CD4-positive, alpha-beta T cell treated with Interleukin-15 for 1 hour (primary cell): ENCODE measurements around the gene ZNF154.

Source experiments
- DNase-seq: peaks from one replicate; pipeline ENCODE4 v3.0.0-alpha.2; 2020

Gene ZNF154

DNA sequence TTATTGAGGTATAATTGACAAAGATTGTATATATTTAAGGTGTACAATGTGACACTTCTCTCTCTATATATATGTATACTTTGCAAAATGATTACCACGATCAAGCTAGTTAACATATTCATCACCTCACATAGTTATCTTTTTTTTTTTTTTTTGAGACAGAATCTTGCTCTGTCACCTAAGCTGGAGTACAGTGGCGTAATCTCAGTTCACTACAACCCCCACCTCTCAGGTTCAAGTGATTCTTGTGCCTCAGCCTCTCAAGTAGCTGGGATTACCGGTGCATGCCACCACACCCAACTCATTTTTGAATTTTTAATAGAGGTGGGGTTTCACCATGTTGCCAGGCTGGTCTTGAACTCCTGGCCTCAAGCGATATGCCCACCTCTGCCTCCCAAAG is 36.5 kb downstream of the ZNF154 start:
- DNase-seq: no peak

- DNase-seq: no peak
Measured at GRCh38 chr19:57671124-57671895, 37.7 kb downstream of the ZNF154 start.

- no peak for DNase-seq
Measured at GRCh38 chr19:57668635-57669034, 40.4 kb downstream of the ZNF154 start, which contains the start of gene ZSCAN4. Gene ZSCAN4 (plus strand): TSS chr19:57668935. CDS start chr19:57676146, 7,211 bp downstream.

GRCh38 chr19:57667228-57667627 is 41.8 kb downstream of the ZNF154 start:
- DNase-seq: no peak

DNA sequence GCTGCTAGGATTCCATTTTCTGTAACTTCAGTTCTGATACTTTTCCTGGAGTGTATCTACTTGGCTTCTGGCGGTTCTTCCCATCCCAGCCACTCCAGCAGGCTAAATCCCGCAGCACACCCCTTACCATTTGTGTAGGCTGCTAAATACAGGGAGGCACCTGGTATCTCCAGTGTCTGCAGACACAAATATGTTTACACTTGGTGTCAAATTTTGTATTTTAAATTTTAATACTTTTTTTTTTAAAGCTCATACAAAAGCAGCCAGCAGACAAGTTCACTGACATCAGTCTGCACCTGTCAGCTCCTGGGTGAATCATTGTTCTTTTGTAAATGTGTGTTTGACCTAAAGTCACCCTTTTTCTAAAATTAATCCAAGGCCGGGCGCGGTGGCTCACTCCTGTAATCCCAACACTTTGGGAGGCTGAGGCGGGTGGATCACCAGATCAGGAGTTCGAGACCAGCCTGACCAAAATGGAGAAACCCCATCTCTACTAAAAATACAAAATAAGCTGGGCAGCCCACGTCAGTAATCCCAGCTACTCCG is 43.7 kb downstream of the ZNF154 start:
- DNase-seq: no peak

- DNase-seq: no peak
Measured at GRCh38 chr19:57664269-57665127, 44.5 kb downstream of the ZNF154 start.

- no peak for DNase-seq
Measured at GRCh38 chr19:57656346-57656745, 52.7 kb downstream of the ZNF154 start.

- DNase-seq: no peak
Measured at GRCh38 chr19:57655443-57655842, 53.6 kb downstream of the ZNF154 start.

- no peak for DNase-seq
Measured at GRCh38 chr19:57653689-57654088, 55.3 kb downstream of the ZNF154 start.

GRCh38 chr19:57651654-57651996 is 57.4 kb downstream of the ZNF154 start:
- DNase-seq: no peak

GRCh38 chr19:57648331-57649003 is 60.5 kb downstream of the ZNF154 start:
- DNase-seq: no peak
